Lung (tissue), 12 donors: ENCODE data around the gene FER1L5. TPM values are rescaled to one million over a fixed set of nuclear protein-coding genes. Genes with fewer than 3 reads are reported as not detected.

Experiments
- ATAC-seq: fragments of 200-7000 bp; cut with Tn5 transposase; one replicate; pipeline ENCODE4 v1.9.1; 2020; ENCODE audit warnings: moderate number of reproducible peaks; ENCODE audit not compliant: insufficient read depth, low FRiP score
- DNase-seq, 3 donors: peaks; one replicate each; pipeline ENCODE4 v3.0.0-alpha.2; 2013 to 2017
- H3K27ac ChIP-seq, 2 donors: one replicate each; pipeline ENCODE4 v1.5.1; 2013; ENCODE audit warnings: mild to moderate bottlenecking in 2 of 2, moderate library complexity in 2 of 2, control low read depth in 1 of 2, inconsistent platforms in 1 of 2, low read depth in 1 of 2, low read length in 1 of 2
- H3K27me3 ChIP-seq, 3 donors: one replicate each; pipeline ENCODE4 v1.5.1; 2013; ENCODE audit warnings: low read length in 2 of 3; ENCODE audit not compliant: control insufficient read depth in 3 of 3, insufficient read depth in 3 of 3
- H3K36me3 ChIP-seq, 4 donors: one replicate each; pipeline ENCODE4 v1.5.1; 2013; ENCODE audit warnings: low read length in 4 of 4, mild to moderate bottlenecking in 1 of 4, moderate library complexity in 1 of 4; ENCODE audit not compliant: control insufficient read depth in 4 of 4, insufficient read depth in 4 of 4
- H3K4me1 ChIP-seq, 5 donors: one replicate each; pipeline ENCODE4 v1.5.1; 2013; ENCODE audit warnings: low read length in 5 of 5, mild to moderate bottlenecking in 2 of 5, moderate library complexity in 1 of 5; ENCODE audit not compliant: control insufficient read depth in 5 of 5, insufficient read depth in 5 of 5
- H3K4me3 ChIP-seq: one replicate; pipeline ENCODE4 v1.5.1; 2013; ENCODE audit warnings: mild to moderate bottlenecking, control low read depth, moderate library complexity
- H3K9ac ChIP-seq, 2 donors: one replicate each; pipeline ENCODE4 v1.5.1; 2013; ENCODE audit warnings: low read length in 2 of 2, control low read depth in 1 of 2; ENCODE audit not compliant: insufficient read depth in 1 of 2
- H3K9me3 ChIP-seq, 4 donors: one replicate each; pipeline ENCODE4 v1.5.1; 2013; ENCODE audit warnings: low read length in 3 of 4, mild to moderate bottlenecking in 1 of 4, moderate library complexity in 1 of 4; ENCODE audit not compliant: control insufficient read depth in 4 of 4, insufficient read depth in 3 of 4
- CTCF ChIP-seq: IDR thresholded peaks from 2 replicates; pipeline ENCODE4 v1.5.1; 2012; ENCODE audit warnings: mild to moderate bottlenecking; ENCODE audit errors: control extremely low read depth, extremely low read depth
- WGBS, 2 donors: extraction: QIAGEN DNeasy Blood & Tissue Kit; methylation state at CpG; one replicate each; pipeline ENCODE4 v1.1.7; 2013; 5-methylcytosine and 5-hydroxymethylcytosine counted together
- polyA plus RNA-seq, 2 donors: library from polyadenylated mRNA; stranded (reverse); fragments of 200-250 nt; gene quantifications; one replicate each; pipeline ENCODE4 v1.2.1, GENCODE V29; 2013
- total RNA-seq, 2 donors: library from RNA; depleted of rRNA in 1 of 2; stranded (reverse); fragments of >200 nt in 1 of 2; gene quantifications; one replicate each; pipeline ENCODE4 v1.2.1, GENCODE V29; 2014 to 2021
- donor health status: control.
- donor health status: control.
- donor health status: Bipolar disorder and iron deficiency.
- donor health status: healthy.
- donor health status: DM: yes; HTN: yes; CAD: no.

The FER1L5 gene
- total and polyA plus RNA-seq, 4 donors, result 0.09 to 0.77 (median 0.40) TPM

DNA sequence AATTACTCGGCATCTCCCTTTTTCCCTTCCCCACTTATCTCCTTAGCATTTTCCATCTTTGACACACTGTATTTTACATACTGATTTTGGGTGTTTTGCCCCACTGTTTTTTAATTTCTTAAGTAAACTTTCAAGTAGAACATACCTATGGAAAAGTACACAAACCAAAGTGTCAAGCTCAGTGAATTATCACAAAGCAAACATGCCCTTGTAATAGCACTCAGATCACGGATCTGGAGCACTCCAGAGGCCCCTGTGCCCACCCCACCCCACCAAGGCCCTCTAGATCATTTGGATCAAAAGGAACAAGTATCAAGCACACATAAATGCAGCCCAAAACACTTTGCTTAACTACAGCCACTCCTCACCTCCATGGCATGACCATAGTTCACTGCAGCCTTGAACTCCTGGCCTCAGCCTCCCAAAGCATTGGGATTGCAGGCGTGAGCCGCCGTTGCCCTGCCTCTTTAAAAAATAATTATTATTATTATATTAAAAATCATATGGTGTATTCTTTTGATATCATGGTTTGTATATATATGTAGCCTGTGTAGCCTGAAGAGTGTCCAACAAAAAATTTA is 38.1 kb downstream of the FER1L5 start:
- no peak for TF ChIP-seq CTCF
- Histone ChIP-seq H3K4me1 (peaks cover 0 to 21% (median 7%) of the 10 kb centered on the region in 5 donors), H3K27ac (peak overlapping the region in 1 of 2 donors; percentile 10), H3K27me3 (no peaks in the 10 kb centered on the region), H3K4me3 (no peak overlapping the region), H3K9me3 (no peaks in the 10 kb centered on the region), H3K36me3 (no peaks in the 10 kb centered on the region), H3K9ac (no peak overlapping the region)
- 67 to 89% methylated on average over 5 of the region's 5 CpGs for WGBS, 2 donors
- DNase-seq, result peak in 2 of 3 donors; percentile 25 to 39
- peak; percentile 63 for ATAC-seq

DNA sequence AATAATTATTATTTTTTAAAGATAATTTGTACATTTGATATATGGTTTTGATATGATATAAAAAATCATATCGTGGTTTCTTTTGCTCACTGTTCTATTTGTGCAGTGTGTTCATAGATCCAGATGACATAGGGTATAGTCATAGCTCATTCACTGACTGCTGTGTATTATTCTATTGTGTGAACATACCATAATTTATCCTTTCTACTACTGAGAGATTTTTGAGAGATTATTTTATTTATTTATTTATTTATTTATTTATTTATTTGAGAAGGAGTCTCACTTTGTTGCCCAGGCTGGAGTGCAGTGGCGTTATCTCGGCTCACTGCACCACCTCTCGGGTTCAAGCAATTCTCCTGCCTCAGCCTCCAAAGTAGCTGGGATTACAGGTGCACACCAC is 39.0 kb downstream of the FER1L5 start:
- H3K27ac ChIP-seq, result no peak overlapping the region
- no peak for TF ChIP-seq CTCF
- WGBS, 2 donors, result 94 to 96% methylated on average over 4 of the region's 4 CpGs

DNA sequence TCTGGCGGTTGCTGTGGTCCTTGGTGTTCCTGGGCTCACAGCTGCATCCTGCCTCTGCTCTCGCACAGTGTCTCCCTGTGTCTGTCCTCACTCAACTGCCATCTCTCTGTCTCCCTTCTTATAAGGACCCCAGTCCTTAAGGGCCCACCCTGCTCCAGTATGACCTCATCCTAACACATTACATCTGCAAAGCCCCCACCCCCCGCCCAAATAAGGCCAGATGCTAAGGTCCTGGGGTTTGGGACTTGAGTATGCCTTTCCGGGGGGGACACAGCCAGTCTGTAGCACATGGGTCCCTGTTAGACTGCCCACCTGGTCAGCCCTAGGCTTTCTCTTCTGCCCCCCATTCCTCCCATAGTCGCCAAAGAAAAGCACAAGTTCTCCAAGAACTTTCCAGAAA is 40.7 kb downstream of the FER1L5 start:
- no peak overlapping the region for H3K27ac ChIP-seq
- H3K4me1 ChIP-seq, result peaks cover 0 to 27% (median 10%) of the 10 kb centered on the region in 5 donors
- H3K27me3 ChIP-seq, result no peaks in the 10 kb centered on the region
- H3K4me3 ChIP-seq, result no peak overlapping the region
- TF ChIP-seq CTCF, result no peak
- no peak overlapping the region for H3K9ac ChIP-seq
- no peak for ATAC-seq
- H3K9me3 ChIP-seq, result no peaks in the 10 kb centered on the region
- DNase-seq, result no peak
- no peaks in the 10 kb centered on the region for H3K36me3 ChIP-seq
- WGBS, 2 donors, result 82 to 90% methylated on average over 5 of the region's 5 CpGs

More for the DNA sequence above, 39.0 kb downstream of the FER1L5 start:
- H3K9me3 ChIP-seq, result no peaks in the 10 kb centered on the region
- no peaks in the 10 kb centered on the region for H3K36me3 ChIP-seq
- H3K4me3 ChIP-seq, result no peak overlapping the region
- no peak overlapping the region for H3K9ac ChIP-seq
- ATAC-seq (no peak), DNase-seq (no peak)
- H3K4me1 ChIP-seq, result peaks cover 0 to 27% (median 10%) of the 10 kb centered on the region in 5 donors
- H3K27me3 ChIP-seq, result no peaks in the 10 kb centered on the region
